Myocyte (in vitro differentiated cells): ENCODE measurements around the gene PIPOX. TPM values are rescaled to one million over a fixed set of nuclear protein-coding genes. Genes with fewer than 3 reads are reported as not detected.
A peak's percentile ranks its signal among the peaks of the same experiment; 100 is the strongest.
"Not testable (repeated sequence)": the region's sequence is repeated elsewhere in the genome, so short reads cannot be mapped to it uniquely, and the experiment has no call there.

Source experiments
- DNase-seq: peaks from one replicate; pipeline ENCODE4 v3.0.0-alpha.2; 2012; ENCODE audit warnings: low read depth
- total RNA-seq: library from RNA; depleted of rRNA; stranded (reverse); fragments of >200 nt; gene quantifications from 2 replicates; pipeline ENCODE4 v1.2.3, GENCODE V29; 2014

Gene PIPOX
- total RNA-seq, 1 donor from 2014 or later = 6.4 TPM

GRCh38 chr17:29074488-29074887 lies 31.5 kb downstream of the PIPOX start:
- DNase-seq = peak; percentile 47

- no peak for DNase-seq
These were observed 33.1 kb downstream of the PIPOX start for GRCh38 chr17:29076087-29076486.

- DNase-seq = no peak
These were observed 33.8 kb downstream of the PIPOX start for GRCh38 chr17:29076722-29077121.

GRCh38 chr17:29077320-29077719 lies 34.4 kb downstream of the PIPOX start:
- DNase-seq = no peak

- peak; percentile 74 for DNase-seq
These were observed 35.5 kb downstream of the PIPOX start for GRCh38 chr17:29078183-29079045.

- no peak for DNase-seq
These were observed 36.5 kb downstream of the PIPOX start for GRCh38 chr17:29079433-29079832.

- no peak for DNase-seq
These were observed 36.9 kb downstream of the PIPOX start for GRCh38 chr17:29079887-29080286.

GRCh38 chr17:29080323-29080722 lies 37.4 kb downstream of the PIPOX start:
- DNase-seq = no peak

GRCh38 chr17:29080965-29081364 lies 38.0 kb downstream of the PIPOX start:
- no peak for DNase-seq

- DNase-seq = no peak
These were observed 41.7 kb downstream of the PIPOX start for GRCh38 chr17:29084541-29085146.

GRCh38 chr17:29085223-29085622 lies 42.3 kb downstream of the PIPOX start:
- DNase-seq = no peak

GRCh38 chr17:29086628-29087332 lies 43.8 kb downstream of the PIPOX start:
- no peak for DNase-seq

- not testable (repeated sequence) for DNase-seq
These were observed 45.8 kb downstream of the PIPOX start for GRCh38 chr17:29088782-29089181.

GRCh38 chr17:29089601-29090044 lies 46.7 kb downstream of the PIPOX start:
- DNase-seq = no peak

GRCh38 chr17:29090108-29090507 lies 47.2 kb downstream of the PIPOX start:
- DNase-seq = no peak

- DNase-seq = peak; percentile 56
These were observed 48.0 kb downstream of the PIPOX start for GRCh38 chr17:29090750-29091605.

- peak; percentile 81 for DNase-seq
These were observed 48.8 kb downstream of the PIPOX start for GRCh38 chr17:29091606-29092289.

- DNase-seq = no peak
These were observed 50.3 kb downstream of the PIPOX start for GRCh38 chr17:29093090-29093871.

GRCh38 chr17:29094101-29094708 lies 51.3 kb downstream of the PIPOX start:
- DNase-seq = peak; percentile 48
